IMR-90 (cell line): Measurements from ENCODE around the gene CNPY1. TPM values are rescaled to one million over a fixed set of nuclear protein-coding genes. Genes with fewer than 3 reads are reported as not detected.

Experiments
- ATAC-seq: fragments of 200-7000 bp; cut with Tn5 transposase; 2 replicates; pipeline ENCODE4 v1.9.1; 2020; ENCODE audit warnings: low read depth, mild to moderate bottlenecking, moderate library complexity
- BruUV-seq: library from RNA; stranded (reverse); fragments of 400-500 nt; replicated peaks from 2 replicates; lab custom pipeline; 2021; lab: Mats Ljungman, UMichigan
- CTCF ChIA-PET: fragments of 300-600 bp; formaldehyde crosslinking; extraction: SDS; loops from one replicate; lab custom pipeline; 2021; ENCODE audit warnings: antibody characterized with exemption; lab: Yijun Ruan, JAX
- POLR2A ChIA-PET: fragments of 300-600 bp; sonication (Branson Sonifier 250); formaldehyde crosslinking; loops from one replicate; lab custom pipeline; 2022; ENCODE audit warnings: antibody characterized with exemption; ENCODE audit not compliant: unreplicated experiment; lab: Charles Lee
- DNase-seq: peaks from one replicate; pipeline ENCODE4 v3.0.0; 2013
- H2AFZ ChIP-seq: replicated peaks from 2 replicates; pipeline ENCODE3; 2013; ENCODE audit warnings: low read length, mild to moderate bottlenecking; ENCODE audit not compliant: poor library complexity
- H2AK5ac ChIP-seq: 2 replicates; pipeline ENCODE4 v1.6.1; 2013; ENCODE audit warnings: low read depth, low read length, inconsistent platforms
- H2AK9ac ChIP-seq: replicated peaks from 2 replicates; pipeline ENCODE3; 2013; ENCODE audit warnings: mild to moderate bottlenecking, low read depth, low read length, moderate library complexity; ENCODE audit not compliant: poor library complexity
- H2BK120ac ChIP-seq: 2 replicates; pipeline ENCODE4 v1.6.1; 2013; ENCODE audit warnings: low read depth, low read length, inconsistent platforms
- H2BK15ac ChIP-seq: 3 replicates; pipeline ENCODE4 v1.6.1; 2013; ENCODE audit warnings: low read depth, low read length, inconsistent platforms
- H2BK20ac ChIP-seq: 2 replicates; pipeline ENCODE4 v1.6.1; 2013; ENCODE audit warnings: low read depth, mild to moderate bottlenecking, inconsistent platforms, low read length, moderate library complexity
- H2BK5ac ChIP-seq: 2 replicates; pipeline ENCODE4 v1.6.1; 2013; ENCODE audit warnings: mild to moderate bottlenecking, low read depth, low read length, inconsistent platforms; ENCODE audit not compliant: poor library complexity, severe bottlenecking
- H3K14ac ChIP-seq: replicated peaks from 2 replicates; pipeline ENCODE4 v1.6.1; 2013; ENCODE audit warnings: low read depth, low read length, inconsistent platforms
- H3K18ac ChIP-seq: 2 replicates; pipeline ENCODE4 v1.6.1; 2013; ENCODE audit warnings: low read depth, low read length, control low read depth
- H3K23ac ChIP-seq: 2 replicates; pipeline ENCODE4 v1.6.1; 2013; ENCODE audit warnings: low read depth, low read length, inconsistent platforms
- H3K27ac ChIP-seq: 2 replicates; pipeline ENCODE4 v1.5.1; 2013; ENCODE audit warnings: mild to moderate bottlenecking, control low read depth, low read length; ENCODE audit not compliant: insufficient read depth
- H3K27me3 ChIP-seq: 2 replicates; pipeline ENCODE4 v1.6.1; 2013; ENCODE audit warnings: low read length; ENCODE audit not compliant: control insufficient read depth, insufficient read depth
- H3K36me3 ChIP-seq: 2 replicates; pipeline ENCODE4 v1.6.1; 2013; ENCODE audit warnings: low read length, mixed read lengths; ENCODE audit not compliant: control insufficient read depth, insufficient read depth
- H3K4ac ChIP-seq: 2 replicates; pipeline ENCODE4 v1.6.1; 2013; ENCODE audit warnings: low read depth, low read length, inconsistent platforms
- H3K4me1 ChIP-seq: 2 replicates; pipeline ENCODE4 v1.6.1; 2013; ENCODE audit warnings: low read length, mixed read lengths; ENCODE audit not compliant: control insufficient read depth, insufficient read depth
- H3K4me2 ChIP-seq: 2 replicates; pipeline ENCODE4 v1.6.1; 2013; ENCODE audit warnings: low read depth, mild to moderate bottlenecking, control low read depth, low read length, moderate library complexity
- H3K4me3 ChIP-seq: 2 replicates; pipeline ENCODE4 v1.5.1; 2013; ENCODE audit warnings: low read depth, mild to moderate bottlenecking, control low read depth, low read length, moderate library complexity; ENCODE audit not compliant: insufficient read depth
- H3K56ac ChIP-seq: 2 replicates; pipeline ENCODE4 v1.6.1; 2013; ENCODE audit warnings: low read length, inconsistent platforms; ENCODE audit not compliant: insufficient read depth; ENCODE audit errors: extremely low read depth
- H3K79me1 ChIP-seq, 2 experiments: 2 replicates each; pipeline ENCODE4 v1.6.1; 2013; ENCODE audit warnings: low read length in 2 of 2, inconsistent platforms in 1 of 2, low read depth in 1 of 2
- H3K9ac ChIP-seq: 2 replicates; pipeline ENCODE4 v1.6.1; 2013; ENCODE audit warnings: low read depth, low read length, control low read depth
- H3K9me1 ChIP-seq: 2 replicates; pipeline ENCODE4 v1.6.1; 2013; ENCODE audit warnings: low read length, inconsistent platforms; ENCODE audit not compliant: insufficient read depth
- H3K9me3 ChIP-seq: 2 replicates; pipeline ENCODE4 v1.6.1; 2013; ENCODE audit warnings: low read length; ENCODE audit not compliant: control insufficient read depth, insufficient read depth
- H4K20me1 ChIP-seq: 2 replicates; pipeline ENCODE4 v1.6.1; 2013; ENCODE audit warnings: low read length, inconsistent platforms; ENCODE audit not compliant: insufficient read depth
- H4K5ac ChIP-seq: 2 replicates; pipeline ENCODE4 v1.6.1; 2013; ENCODE audit warnings: mild to moderate bottlenecking, low read depth, low read length, control low read depth
- H4K8ac ChIP-seq, 2 experiments: 2 replicates each; pipeline ENCODE4 v1.6.1; 2013; ENCODE audit warnings: low read depth in 2 of 2, low read length in 2 of 2, control low read depth in 1 of 2, inconsistent platforms in 1 of 2
- H4K91ac ChIP-seq: 2 replicates; pipeline ENCODE4 v1.6.1; 2013; ENCODE audit warnings: low read depth, low read length, inconsistent platforms; ENCODE audit not compliant: insufficient read depth
- BHLHE40 ChIP-seq: fragments of 150-350 bp; IDR thresholded peaks from 2 replicates; pipeline ENCODE4 v1.6.1; 2016; ENCODE audit warnings: mild to moderate bottlenecking, low read depth, low read length
- CEBPB ChIP-seq: IDR thresholded peaks from 2 replicates; pipeline ENCODE4 v1.6.1; 2012; ENCODE audit warnings: low read depth, low read length, improper control_type of control experiment
- CHD1 ChIP-seq: IDR thresholded peaks from 2 replicates; pipeline ENCODE4 v1.6.1; 2012; ENCODE audit warnings: low read depth, low read length, improper control_type of control experiment
- FOS ChIP-seq: fragments of 150-350 bp; IDR thresholded peaks from 2 replicates; pipeline ENCODE4 v1.6.1; 2016; ENCODE audit warnings: low read depth, low read length
- MAFK ChIP-seq: IDR thresholded peaks from 2 replicates; pipeline ENCODE4 v1.6.1; 2012; ENCODE audit warnings: low read depth, low read length, improper control_type of control experiment
- MAZ ChIP-seq: IDR thresholded peaks from 2 replicates; pipeline ENCODE4 v1.6.1; 2012; ENCODE audit warnings: low read depth, mild to moderate bottlenecking, low read length, improper control_type of control experiment, moderate library complexity, borderline replicate concordance
- MXI1 ChIP-seq: IDR thresholded peaks from 2 replicates; pipeline ENCODE4 v1.6.1; 2012; ENCODE audit warnings: low read depth, mild to moderate bottlenecking, low read length, moderate library complexity, borderline replicate concordance
- NFE2L2 ChIP-seq: fragments of 150-350 bp; IDR thresholded peaks from 2 replicates; pipeline ENCODE4 v1.6.1; 2016; ENCODE audit warnings: low read depth, mild to moderate bottlenecking, low read length
- POLR2A ChIP-seq: IDR thresholded peaks from 2 replicates; pipeline ENCODE4 v1.6.1; 2012; ENCODE audit warnings: mild to moderate bottlenecking, low read depth, low read length
- RAD21 ChIP-seq: IDR thresholded peaks from 2 replicates; pipeline ENCODE4 v1.6.1; 2012; ENCODE audit warnings: low read length, improper control_type of control experiment
- RCOR1 ChIP-seq: IDR thresholded peaks from 2 replicates; pipeline ENCODE4 v1.6.1; 2012; ENCODE audit warnings: mild to moderate bottlenecking, low read length, improper control_type of control experiment; ENCODE audit not compliant: insufficient replicate concordance
- RFX5 ChIP-seq: IDR thresholded peaks from 2 replicates; pipeline ENCODE4 v1.8.0; 2012; ENCODE audit warnings: low read depth, mild to moderate bottlenecking, low read length, moderate library complexity
- SMC3 ChIP-seq: fragments of 150-350 bp; IDR thresholded peaks from 2 replicates; pipeline ENCODE4 v1.6.1; 2016; ENCODE audit warnings: low read depth, mild to moderate bottlenecking, antibody characterized with exemption, low read length, moderate library complexity
- WGBS, 2 experiments: methylation state at CpG; one replicate each; pipeline versions ENCODE4 v1.1.5 to v1.1.7; 2013; ENCODE audit warnings: missing lambda C conversion rate in 2 of 2; ENCODE audit not compliant: insufficient read length in 1 of 2; ENCODE audit errors: extremely low coverage in 2 of 2; 5-methylcytosine and 5-hydroxymethylcytosine counted together
- dilution Hi-C: fragments of 300-500 bp; cut with HindIII; formaldehyde crosslinking; loops from one replicate; pipeline ENCODE4 v1.14.3; 2018; ENCODE audit warnings: low sequenced_read_pairs; ENCODE audit not compliant: unreplicated experiment
- in situ Hi-C: fragments of 300-500 bp; cut with MboI; formaldehyde crosslinking; loops from 3 replicates; pipeline ENCODE4 v1.14.3; 2019; ENCODE audit warnings: low sequenced_read_pairs, inconsistent platforms, mixed read lengths
- intact Hi-C: fragments of 100-400 bp; cut with micrococcal nuclease; formaldehyde crosslinking; loops from 2 replicates; pipeline ENCODE4 v1.10.0; 2022
- polyA plus RNA-seq, 3 experiments: library from polyadenylated mRNA; depleted of rRNA; stranded (reverse); fragments of >200 nt; gene quantifications; 2 replicates each; pipeline ENCODE4 v1.2.3, GENCODE V29; 2012; ENCODE audit warnings: low replicate concordance in 1 of 3
- total RNA-seq: library from RNA; depleted of rRNA; stranded (reverse); fragments of >200 nt; gene quantifications from 2 replicates; pipeline ENCODE4 v1.2.3, GENCODE V29; 2012
- TF ChIP-seq, protein P1 (sequence below): fragments of 150-350 bp; IDR thresholded peaks from 2 replicates; pipeline ENCODE4 v1.6.1; 2017; ENCODE audit warnings: mild to moderate bottlenecking, antibody characterized with exemption, low read length, low read depth
- TF ChIP-seq, protein P2 (sequence below): conservative IDR thresholded peaks from 2 replicates; pipeline ENCODE4 v1.5.1; 2012; ENCODE audit warnings: mild to moderate bottlenecking, low read depth, low read length, improper control_type of control experiment

Gene CNPY1
- total and polyA plus RNA-seq, 2 of the 4 experiments (the other 2 are of a cell fraction), result not detected

DNA sequence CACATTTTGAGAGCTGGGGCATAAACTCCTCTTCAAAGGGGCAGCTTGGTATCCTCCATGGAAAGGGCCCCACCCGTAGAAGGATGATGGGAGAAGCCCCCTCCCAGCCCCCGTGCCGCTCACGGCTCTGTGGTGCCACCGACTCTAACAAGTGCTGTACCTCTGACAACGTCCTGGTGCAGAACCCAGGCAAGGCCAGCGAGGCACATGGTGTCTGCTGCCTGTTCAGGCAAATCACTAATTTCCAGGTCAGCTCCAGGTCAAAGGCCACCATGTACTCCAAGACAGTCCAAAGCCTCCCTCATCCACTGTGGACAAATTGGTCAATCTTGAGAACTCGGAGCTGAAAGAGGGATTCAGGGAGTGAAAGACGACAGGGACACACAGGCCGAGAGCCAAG, 11.4 kb upstream of the CNPY1 start:
- H3K23ac ChIP-seq, result no peak overlapping the region
- H2AFZ ChIP-seq, result no peak overlapping the region
- ChIA-PET POLR2A (no interaction called here), CTCF (no interaction called here)
- no peak overlapping the region for H2BK20ac ChIP-seq
- H3K18ac ChIP-seq, result no peak overlapping the region
- H3K9ac ChIP-seq, result no peak overlapping the region
- no peak overlapping the region for H3K27ac ChIP-seq
- no peak overlapping the region for H4K8ac ChIP-seq
- DNase-seq, result no peak
- BruUV-seq, result no TSS peak
- no peaks in the 10 kb centered on the region for H3K9me1 ChIP-seq
- no peak overlapping the region for H2AK9ac ChIP-seq
- no peaks in the 10 kb centered on the region for H3K4me1 ChIP-seq
- no peak overlapping the region for H4K91ac ChIP-seq
- TF ChIP-seq CEBPB, result no peak
- TF ChIP-seq MXI1, result no peak
- TF ChIP-seq RFX5, result no peak
- TF ChIP-seq, protein P1, sequence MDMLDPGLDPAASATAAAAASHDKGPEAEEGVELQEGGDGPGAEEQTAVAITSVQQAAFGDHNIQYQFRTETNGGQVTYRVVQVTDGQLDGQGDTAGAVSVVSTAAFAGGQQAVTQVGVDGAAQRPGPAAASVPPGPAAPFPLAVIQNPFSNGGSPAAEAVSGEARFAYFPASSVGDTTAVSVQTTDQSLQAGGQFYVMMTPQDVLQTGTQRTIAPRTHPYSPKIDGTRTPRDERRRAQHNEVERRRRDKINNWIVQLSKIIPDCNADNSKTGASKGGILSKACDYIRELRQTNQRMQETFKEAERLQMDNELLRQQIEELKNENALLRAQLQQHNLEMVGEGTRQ, result no peak
- no peak for TF ChIP-seq FOS
- TF ChIP-seq RCOR1, result no peak
- TF ChIP-seq MAFK, result no peak
- no peak for TF ChIP-seq CHD1
- TF ChIP-seq BHLHE40, result no peak
- no peak for TF ChIP-seq SMC3
- TF ChIP-seq MAZ, result no peak
- no peak for TF ChIP-seq POLR2A
- TF ChIP-seq, protein P2, sequence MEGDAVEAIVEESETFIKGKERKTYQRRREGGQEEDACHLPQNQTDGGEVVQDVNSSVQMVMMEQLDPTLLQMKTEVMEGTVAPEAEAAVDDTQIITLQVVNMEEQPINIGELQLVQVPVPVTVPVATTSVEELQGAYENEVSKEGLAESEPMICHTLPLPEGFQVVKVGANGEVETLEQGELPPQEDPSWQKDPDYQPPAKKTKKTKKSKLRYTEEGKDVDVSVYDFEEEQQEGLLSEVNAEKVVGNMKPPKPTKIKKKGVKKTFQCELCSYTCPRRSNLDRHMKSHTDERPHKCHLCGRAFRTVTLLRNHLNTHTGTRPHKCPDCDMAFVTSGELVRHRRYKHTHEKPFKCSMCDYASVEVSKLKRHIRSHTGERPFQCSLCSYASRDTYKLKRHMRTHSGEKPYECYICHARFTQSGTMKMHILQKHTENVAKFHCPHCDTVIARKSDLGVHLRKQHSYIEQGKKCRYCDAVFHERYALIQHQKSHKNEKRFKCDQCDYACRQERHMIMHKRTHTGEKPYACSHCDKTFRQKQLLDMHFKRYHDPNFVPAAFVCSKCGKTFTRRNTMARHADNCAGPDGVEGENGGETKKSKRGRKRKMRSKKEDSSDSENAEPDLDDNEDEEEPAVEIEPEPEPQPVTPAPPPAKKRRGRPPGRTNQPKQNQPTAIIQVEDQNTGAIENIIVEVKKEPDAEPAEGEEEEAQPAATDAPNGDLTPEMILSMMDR, result no peak
- no peak for TF ChIP-seq RAD21
- no peak for TF ChIP-seq NFE2L2
- H4K5ac ChIP-seq, result no peak overlapping the region
- intact Hi-C loops (no loop called here), in situ Hi-C loops (no loop called here), dilution Hi-C loops (no loop called here)
- no peaks in the 10 kb centered on the region for H3K79me1 ChIP-seq
- H2BK120ac ChIP-seq, result no peak overlapping the region
- no peak overlapping the region for H2BK5ac ChIP-seq
- no peak overlapping the region for H3K4ac ChIP-seq
- 81% methylated on average over 5 of the region's 10 CpGs; no CpG with 5 or more reads in 1 of the 2 experiments for WGBS, 2 experiments
- no peaks in the 10 kb centered on the region for H4K20me1 ChIP-seq
- no peak overlapping the region for H3K14ac ChIP-seq
- ATAC-seq, result no peak
- H3K36me3 ChIP-seq, result no peaks in the 10 kb centered on the region
- no peak overlapping the region for H2AK5ac ChIP-seq
- no peaks in the 10 kb centered on the region for H3K9me3 ChIP-seq
- no peak overlapping the region for H3K56ac ChIP-seq
- H3K4me2 ChIP-seq, result no peak overlapping the region
- no peak overlapping the region for H2BK15ac ChIP-seq
- H3K27me3 ChIP-seq, result no peaks in the 10 kb centered on the region; the same call in 1 of the 2 replicates
- no peak overlapping the region for H3K4me3 ChIP-seq
